HepG2 (cell line): ENCODE data around the gene KRT79.

Source experiments
- CBX5 ChIP-seq: sonication (generic); formaldehyde crosslinking; IDR thresholded peaks from 2 replicates; pipeline ENCODE4 v1.4.0; 2020; ENCODE audit warnings: missing genetic modification reagents, borderline replicate concordance
- CTCF ChIP-seq: sonication (generic); formaldehyde crosslinking; IDR thresholded peaks from 2 replicates; pipeline ENCODE4 v1.5.0; 2020; ENCODE audit warnings: mild to moderate bottlenecking, missing genetic modification reagents, moderate library complexity
- KLF6 ChIP-seq: IDR thresholded peaks from 2 replicates; pipeline ENCODE4 v1.8.0; 2016; ENCODE audit warnings: missing biosample characterization, missing genetic modification reagents
- NR2C2 ChIP-seq: sonication (generic); formaldehyde crosslinking; IDR thresholded peaks from 2 replicates; pipeline ENCODE4 v1.4.0; 2020; ENCODE audit warnings: missing genetic modification reagents, mild to moderate bottlenecking, moderate library complexity, borderline replicate concordance
- PRMT3 ChIP-seq: sonication (generic); formaldehyde crosslinking; IDR thresholded peaks from 2 replicates; pipeline ENCODE4 v1.8.1; 2022; ENCODE audit warnings: low read depth, mild to moderate bottlenecking, moderate library complexity, missing genetic modification reagents, borderline replicate concordance
- SMAD3 ChIP-seq: sonication (generic); formaldehyde crosslinking; IDR thresholded peaks from 2 replicates; pipeline ENCODE4 v1.4.0; 2020; ENCODE audit warnings: missing genetic modification reagents
- ZFP36 ChIP-seq: fragments of 150-350 bp; IDR thresholded peaks from 2 replicates; pipeline ENCODE4 v1.6.1; 2018; ENCODE audit warnings: borderline replicate concordance, low read length, low read depth; ENCODE audit not compliant: partially characterized antibody
- ZMYM3 ChIP-seq: sonication (generic); formaldehyde crosslinking; IDR thresholded peaks from 2 replicates; pipeline ENCODE4 v1.5.1; 2020; ENCODE audit warnings: mild to moderate bottlenecking, missing genetic modification reagents
- ZNF329 ChIP-seq: sonication (generic); formaldehyde crosslinking; IDR thresholded peaks from 2 replicates; pipeline ENCODE4 v1.9.0; 2021; ENCODE audit warnings: low read depth, mild to moderate bottlenecking, missing genetic modification reagents

GRCh38 chr12:52783563-52784316 lies 50.4 kb downstream of the KRT79 start:
- TF ChIP-seq NR2C2 (CRISPR knock-in tag) (no peak), ZNF329 (CRISPR knock-in tag) (no peak), CTCF (no peak), ZFP36 (no peak), KLF6 (CRISPR knock-in tag) (no peak), CBX5 (CRISPR knock-in tag) (no peak), PRMT3 (no peak), SMAD3 (CRISPR knock-in tag) (no peak), ZMYM3 (no peak)
